ENCODE data around the gene ANKAR. TPM values are rescaled to one million over a fixed set of nuclear protein-coding genes. Genes with fewer than 3 reads are reported as not detected.

ANKAR gene
- total and polyA plus RNA-seq, 9 of the 15 experiments (the other 6 are each of a cell fraction or from before 2014, with no cell fraction given), result 0.04 to 0.52 (median 0.39) TPM

DNA sequence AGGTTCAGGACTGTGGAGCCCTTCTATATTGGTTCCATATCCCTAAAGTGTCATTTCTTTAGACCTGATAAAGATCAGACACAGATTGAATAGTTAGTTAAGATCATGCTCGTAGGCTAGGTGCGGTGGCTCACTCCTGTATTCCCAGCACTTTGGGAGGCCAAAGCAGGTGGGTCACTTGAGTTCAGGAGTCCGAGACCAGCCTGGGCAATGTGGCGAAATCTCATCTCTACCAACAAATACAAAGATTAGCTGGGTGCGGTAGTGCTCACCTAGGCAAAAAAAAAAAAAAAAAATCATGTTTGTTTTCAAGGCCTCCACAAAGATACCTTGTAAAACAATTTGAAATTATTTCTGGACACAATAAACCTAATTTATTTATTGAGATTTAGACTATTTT lies 4.6 kb upstream of the ANKAR start:
- DNase-seq (ENCODE audit: extremely low read depth in 1 of 4, low spot score in 3 of 4) (no peak), ATAC-seq (no peak), FAIRE-seq (no peak)
- POLR2A ChIA-PET, result no interaction called here
- no peak overlapping the region for H2AFZ ChIP-seq (ENCODE audit: low read depth, low read length)
- intact Hi-C loops (cut with micrococcal nuclease) (loop anchor here (10.0 kb wide), 1 partner anchor 645 kb away; the partner anchor contains the start of gene HIBCH), in situ Hi-C loops (cut with MboI) (no loop called here)
- no peak for TF ChIP-seq POU5F1 (IDR thresholded peaks at IDR 0.05; ENCODE audit: borderline replicate concordance, low read depth, low read length, partially characterized antibody)
- TF ChIP-seq CREB1 (IDR thresholded peaks at IDR 0.05), result no peak
- no peak for TF ChIP-seq CREB1 (CRISPR knock-in tag; IDR thresholded peaks at IDR 0.05)
- TF ChIP-seq, protein P1, sequence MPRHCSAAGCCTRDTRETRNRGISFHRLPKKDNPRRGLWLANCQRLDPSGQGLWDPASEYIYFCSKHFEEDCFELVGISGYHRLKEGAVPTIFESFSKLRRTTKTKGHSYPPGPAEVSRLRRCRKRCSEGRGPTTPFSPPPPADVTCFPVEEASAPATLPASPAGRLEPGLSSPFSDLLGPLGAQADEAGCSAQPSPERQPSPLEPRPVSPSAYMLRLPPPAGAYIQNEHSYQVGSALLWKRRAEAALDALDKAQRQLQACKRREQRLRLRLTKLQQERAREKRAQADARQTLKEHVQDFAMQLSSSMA (CRISPR knock-in tag; IDR thresholded peaks at IDR 0.05), result no peak
- TF ChIP-seq NCOA2 (IDR thresholded peaks at IDR 0.05; ENCODE audit: partially characterized antibody in 2 of 2), result no peak
- TF ChIP-seq, protein P2, sequence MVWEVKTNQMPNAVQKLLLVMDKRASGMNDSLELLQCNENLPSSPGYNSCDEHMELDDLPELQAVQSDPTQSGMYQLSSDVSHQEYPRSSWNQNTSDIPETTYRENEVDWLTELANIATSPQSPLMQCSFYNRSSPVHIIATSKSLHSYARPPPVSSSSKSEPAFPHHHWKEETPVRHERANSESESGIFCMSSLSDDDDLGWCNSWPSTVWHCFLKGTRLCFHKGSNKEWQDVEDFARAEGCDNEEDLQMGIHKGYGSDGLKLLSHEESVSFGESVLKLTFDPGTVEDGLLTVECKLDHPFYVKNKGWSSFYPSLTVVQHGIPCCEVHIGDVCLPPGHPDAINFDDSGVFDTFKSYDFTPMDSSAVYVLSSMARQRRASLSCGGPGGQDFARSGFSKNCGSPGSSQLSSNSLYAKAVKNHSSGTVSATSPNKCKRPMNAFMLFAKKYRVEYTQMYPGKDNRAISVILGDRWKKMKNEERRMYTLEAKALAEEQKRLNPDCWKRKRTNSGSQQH (CRISPR knock-in tag; IDR thresholded peaks at IDR 0.05), result no peak
- TF ChIP-seq HNRNPL (IDR thresholded peaks at IDR 0.05; ENCODE audit: low read depth, low read length), result no peak
- TF ChIP-seq NEUROD1 (IDR thresholded peaks at IDR 0.05; ENCODE audit: borderline replicate concordance, low read depth, low read length, partially characterized antibody), result no peak
- TF ChIP-seq ZNF583 (CRISPR knock-in tag; IDR thresholded peaks at IDR 0.05), result no peak
- TF ChIP-seq ZKSCAN3 (CRISPR knock-in tag; IDR thresholded peaks at IDR 0.05), result no peak
- TF ChIP-seq, protein P3, sequence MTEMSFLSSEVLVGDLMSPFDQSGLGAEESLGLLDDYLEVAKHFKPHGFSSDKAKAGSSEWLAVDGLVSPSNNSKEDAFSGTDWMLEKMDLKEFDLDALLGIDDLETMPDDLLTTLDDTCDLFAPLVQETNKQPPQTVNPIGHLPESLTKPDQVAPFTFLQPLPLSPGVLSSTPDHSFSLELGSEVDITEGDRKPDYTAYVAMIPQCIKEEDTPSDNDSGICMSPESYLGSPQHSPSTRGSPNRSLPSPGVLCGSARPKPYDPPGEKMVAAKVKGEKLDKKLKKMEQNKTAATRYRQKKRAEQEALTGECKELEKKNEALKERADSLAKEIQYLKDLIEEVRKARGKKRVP (CRISPR knock-in tag; IDR thresholded peaks at IDR 0.05), result no peak
- TF ChIP-seq SOX6 (IDR thresholded peaks at IDR 0.05), result no peak
- no peak for TF ChIP-seq POLR3G (IDR thresholded peaks at IDR 0.05; ENCODE audit: extremely low read depth, insufficient read length, insufficient replicate concordance)
- no peak for TF ChIP-seq XRCC4 (IDR thresholded peaks at IDR 0.05; ENCODE audit: extremely low read depth, insufficient read depth, insufficient read length)
- TF ChIP-seq, protein P4, sequence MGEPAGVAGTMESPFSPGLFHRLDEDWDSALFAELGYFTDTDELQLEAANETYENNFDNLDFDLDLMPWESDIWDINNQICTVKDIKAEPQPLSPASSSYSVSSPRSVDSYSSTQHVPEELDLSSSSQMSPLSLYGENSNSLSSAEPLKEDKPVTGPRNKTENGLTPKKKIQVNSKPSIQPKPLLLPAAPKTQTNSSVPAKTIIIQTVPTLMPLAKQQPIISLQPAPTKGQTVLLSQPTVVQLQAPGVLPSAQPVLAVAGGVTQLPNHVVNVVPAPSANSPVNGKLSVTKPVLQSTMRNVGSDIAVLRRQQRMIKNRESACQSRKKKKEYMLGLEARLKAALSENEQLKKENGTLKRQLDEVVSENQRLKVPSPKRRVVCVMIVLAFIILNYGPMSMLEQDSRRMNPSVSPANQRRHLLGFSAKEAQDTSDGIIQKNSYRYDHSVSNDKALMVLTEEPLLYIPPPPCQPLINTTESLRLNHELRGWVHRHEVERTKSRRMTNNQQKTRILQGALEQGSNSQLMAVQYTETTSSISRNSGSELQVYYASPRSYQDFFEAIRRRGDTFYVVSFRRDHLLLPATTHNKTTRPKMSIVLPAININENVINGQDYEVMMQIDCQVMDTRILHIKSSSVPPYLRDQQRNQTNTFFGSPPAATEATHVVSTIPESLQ (CRISPR knock-in tag; IDR thresholded peaks at IDR 0.05), result no peak
- H3K4me1 ChIP-seq (replicated peaks in 1 of 2; ENCODE audit: control insufficient read depth in 2 of 2, insufficient read depth in 2 of 2, low read length in 2 of 2), result no peaks in the 10 kb centered on the region
- no peak overlapping the region for H3K4me3 ChIP-seq
- H3K27ac ChIP-seq (ENCODE audit: extremely low read depth, low read depth, low read length), result no peak overlapping the region
- no TSS peak for BruUV-seq (replicated peaks)
- CTCF ChIA-PET (ENCODE audit: low intra/inter-chr PET ratio), result no interaction called here
- 95% methylated on average over 4 of the region's 5 CpGs for WGBS (ENCODE audit: insufficient coverage, low coverage, missing lambda C conversion rate)
- H3K79me2 ChIP-seq (ENCODE audit: control insufficient read depth, insufficient read depth, low read length), result no peaks in the 10 kb centered on the region
- H3K36me3 ChIP-seq (ENCODE audit: control insufficient read depth, insufficient read depth, low read length), result peaks cover 58% of the 10 kb centered on the region
- no peaks in the 10 kb centered on the region for H4K20me1 ChIP-seq (replicated peaks; ENCODE audit: control insufficient read depth, insufficient read depth, low read length)
- H3K4me2 ChIP-seq (ENCODE audit: insufficient read depth, low read length), result no peak overlapping the region
- H3K27me3 ChIP-seq (ENCODE audit: control insufficient read depth in 2 of 2, insufficient read depth in 2 of 2, low read length in 2 of 2), result no peaks in the 10 kb centered on the region
- H3K9me1 ChIP-seq (ENCODE audit: control insufficient read depth, insufficient read depth, low read length), result no peaks in the 10 kb centered on the region
- H3K9me3 ChIP-seq (replicated peaks; ENCODE audit: control insufficient read depth, insufficient read depth, low read depth, low read length), result no peaks in the 10 kb centered on the region
- H3K9ac ChIP-seq (ENCODE audit: insufficient read depth in 1 of 2, low read depth in 2 of 2, low read length in 2 of 2), result no peak overlapping the region

All from K562 (cell line).